ENCODE measurements around the gene TPCN2.
A peak's percentile ranks its signal among the peaks of the same experiment; 100 is the strongest.
"Not testable (repeated sequence)": the region's sequence is repeated elsewhere in the genome, so short reads cannot be mapped to it uniquely, and the experiment has no call there.

Gene TPCN2

GRCh38 chr11:69073469-69073868, 24.7 kb downstream of the TPCN2 start:
- no peak for DNase-seq

GRCh38 chr11:69074375-69075140, 25.8 kb downstream of the TPCN2 start:
- no peak for DNase-seq

- peak in 49 of 56 donors; percentile 7 to 94 (median 57) for DNase-seq
Measured at GRCh38 chr11:69075421-69076128, 26.8 kb downstream of the TPCN2 start.

- no peak for DNase-seq
Measured at GRCh38 chr11:69076129-69076791, 27.5 kb downstream of the TPCN2 start.

GRCh38 chr11:69076977-69077376, 28.2 kb downstream of the TPCN2 start:
- not testable (repeated sequence) for DNase-seq

GRCh38 chr11:69078508-69078907, 29.8 kb downstream of the TPCN2 start:
- no peak for DNase-seq

GRCh38 chr11:69078930-69079605, 30.3 kb downstream of the TPCN2 start:
- no peak for DNase-seq

GRCh38 chr11:69079661-69080256, 31.0 kb downstream of the TPCN2 start:
- no peak for DNase-seq

- no peak for DNase-seq
Measured at GRCh38 chr11:69080257-69080995, 31.7 kb downstream of the TPCN2 start.

GRCh38 chr11:69081180-69081579, 32.4 kb downstream of the TPCN2 start:
- DNase-seq, result no peak

GRCh38 chr11:69083531-69084247, 35.0 kb downstream of the TPCN2 start:
- DNase-seq, result no peak

GRCh38 chr11:69084371-69084770, 35.6 kb downstream of the TPCN2 start:
- no peak for DNase-seq

GRCh38 chr11:69085490-69086095, 36.9 kb downstream of the TPCN2 start:
- DNase-seq, result no peak

GRCh38 chr11:69086152-69087132, 37.7 kb downstream of the TPCN2 start:
- no peak for DNase-seq

- no peak for DNase-seq
Measured at GRCh38 chr11:69087133-69087524, 38.4 kb downstream of the TPCN2 start.

GRCh38 chr11:69087811-69088210, 39.1 kb downstream of the TPCN2 start:
- no peak for DNase-seq

GRCh38 chr11:69088676-69089146, 40.0 kb downstream of the TPCN2 start:
- DNase-seq, result peak in 43 of 56 donors; percentile 5 to 75 (median 28)

GRCh38 chr11:69089258-69089657, 40.5 kb downstream of the TPCN2 start:
- DNase-seq, result no peak

Measured in nucleus accumbens (tissue), 56 donors.